Measurements from ENCODE around the gene RFTN2.
"Not testable (repeated sequence)": the region's sequence is repeated elsewhere in the genome, so short reads cannot be mapped to it uniquely, and the experiment has no call there.

GRCh38 chr2:197578294-197578693 lies 97.1 kb downstream of the RFTN2 start:
- TF ChIP-seq POLR2AphosphoS5 (IDR thresholded peaks at IDR 0.05; ENCODE audit: low read depth); CTCF (IDR thresholded peaks at IDR 0.05; ENCODE audit: insufficient read depth, low read length): not testable (repeated sequence)
